HCT116 (cell line): ENCODE data around the gene LURAP1L. TPM values are rescaled to one million over a fixed set of nuclear protein-coding genes. Genes with fewer than 3 reads are reported as not detected.

Source experiments
- ATAC-seq: fragments of 200-7000 bp; cut with Tn5 transposase; 2 replicates; pipeline ENCODE4 v1.9.1; 2020; ENCODE audit warnings: mild to moderate bottlenecking, moderate library complexity
- BruUV-seq: library from RNA; stranded (reverse); fragments of 400-500 nt; replicated peaks from 2 replicates; lab custom pipeline; 2021; lab: Mats Ljungman, UMichigan
- CTCF ChIA-PET: fragments of 300-600 bp; sonication (Branson Sonifier 250); formaldehyde crosslinking; loops from one replicate; lab custom pipeline; 2021; ENCODE audit warnings: antibody characterized with exemption; lab: Charles Lee
- POLR2A ChIA-PET: fragments of 300-600, 350-600 bp; sonication (Branson Sonifier 250); formaldehyde crosslinking; loops from one replicate; lab custom pipeline; 2021; ENCODE audit warnings: antibody characterized with exemption; lab: Charles Lee
- RAD21 ChIA-PET, 2 experiments: fragments of 300-600 bp; sonication (Branson Sonifier 250); formaldehyde crosslinking; loops; one replicate each; lab custom pipeline; 2023; ENCODE audit warnings: low total read pairs in 2 of 2; ENCODE audit not compliant: uncharacterized antibody in 2 of 2, unreplicated experiment in 2 of 2, low non-redundant PET in 1 of 2; lab: Charles Lee
- DNase-seq: peaks from one replicate; pipeline ENCODE4 v3.0.0-alpha.2; 2010; ENCODE audit warnings: low read depth, low spot score
- H2AFZ ChIP-seq: fragments of 200-600 bp; shearing (Covaris generic), sonication (generic); 2 replicates; pipeline ENCODE4 v1.6.1; 2017; ENCODE audit warnings: low read depth, mixed run types, mixed read lengths, antibody characterized with exemption, low read length; ENCODE audit not compliant: poor library complexity, severe bottlenecking
- H3K27ac ChIP-seq: 2 replicates; pipeline ENCODE4 v1.5.1; 2012; ENCODE audit warnings: low read depth, low read length
- H3K27me3 ChIP-seq: fragments of 200-600 bp; sonication (generic); 2 replicates; pipeline ENCODE4 v1.6.1; 2016; ENCODE audit warnings: mixed run types, low read length, mixed read lengths; ENCODE audit not compliant: insufficient read depth
- H3K36me3 ChIP-seq, 2 experiments: fragments of 200-500 bp in 1 of 2; fragments of 200-600 bp in 1 of 2; sonication (Bioruptor generic) in 1 of 2; sonication (generic) in 1 of 2; 2 replicates each; pipeline versions ENCODE4 v1.5.1 to v1.6.1; 2014 to 2016; ENCODE audit warnings: low read length in 2 of 2, inconsistent platforms in 1 of 2, mixed read lengths in 1 of 2, mixed run types in 1 of 2; ENCODE audit not compliant: insufficient read depth in 2 of 2, control insufficient read depth in 1 of 2
- H3K4me1 ChIP-seq, 2 experiments: fragments of 200-600 bp in 1 of 2; sonication (generic) in 1 of 2; 2 replicates each; pipeline versions ENCODE4 v1.5.1 to v1.6.1; 2012 to 2017; ENCODE audit warnings: low read length in 2 of 2, inconsistent platforms in 1 of 2, mild to moderate bottlenecking in 1 of 2, mixed read lengths in 1 of 2, mixed run types in 1 of 2, moderate library complexity in 1 of 2; ENCODE audit not compliant: insufficient read depth in 2 of 2, control insufficient read depth in 1 of 2
- H3K4me2 ChIP-seq: fragments of 200-600 bp; sonication (generic); 2 replicates; pipeline ENCODE4 v1.6.1; 2017; ENCODE audit warnings: mixed run types, low read length, mixed read lengths
- H3K4me3 ChIP-seq, 2 experiments: fragments of 200-600 bp in 1 of 2; sonication (generic) in 1 of 2; replicated peaks in 1 of 2; 2 replicates each; pipeline ENCODE4 v1.5.1; 2011 to 2016; ENCODE audit warnings: low read length in 2 of 2, control low read depth in 1 of 2, low read depth in 1 of 2, mild to moderate bottlenecking in 1 of 2, mixed read lengths in 1 of 2, mixed run types in 1 of 2
- H3K79me2 ChIP-seq: fragments of 200-600 bp; sonication (generic); 2 replicates; pipeline ENCODE4 v1.6.1; 2017; ENCODE audit warnings: mild to moderate bottlenecking, mixed run types, low read length, moderate library complexity, mixed read lengths; ENCODE audit not compliant: insufficient read depth
- H3K9ac ChIP-seq: fragments of 200-600 bp; sonication (generic); 2 replicates; pipeline ENCODE4 v1.6.1; 2016; ENCODE audit warnings: low read length, mixed read lengths
- H3K9me2 ChIP-seq: fragments of 200-600 bp; sonication (generic), shearing (Covaris generic); 2 replicates; pipeline ENCODE4 v1.6.1; 2017; ENCODE audit warnings: mixed run types, mild to moderate bottlenecking, moderate library complexity; ENCODE audit not compliant: insufficient read depth
- H3K9me3 ChIP-seq, 2 experiments: fragments of 200-500 bp in 1 of 2; fragments of 200-600 bp in 1 of 2; sonication (Bioruptor generic) in 1 of 2; sonication (generic) in 1 of 2; 2 replicates each; pipeline ENCODE4 v1.6.1; 2014 to 2017; ENCODE audit warnings: low read length in 2 of 2, mixed read lengths in 2 of 2, inconsistent platforms in 1 of 2, low read depth in 1 of 2, mild to moderate bottlenecking in 1 of 2, mixed run types in 1 of 2, moderate library complexity in 1 of 2; ENCODE audit not compliant: control insufficient read depth in 1 of 2, insufficient read depth in 1 of 2
- H4K20me1 ChIP-seq: fragments of 200-600 bp; sonication (generic), shearing (Covaris generic); 2 replicates; pipeline ENCODE4 v1.6.1; 2017; ENCODE audit warnings: mixed run types, mild to moderate bottlenecking, moderate library complexity; ENCODE audit not compliant: insufficient read depth
- ATF3 ChIP-seq: IDR thresholded peaks from 2 replicates; pipeline ENCODE4 v1.6.1; 2012
- CBX3 ChIP-seq: IDR thresholded peaks from 2 replicates; pipeline ENCODE4 v1.6.1; 2012; ENCODE audit warnings: low read depth
- EGR1 ChIP-seq: IDR thresholded peaks from 2 replicates; pipeline ENCODE4 v1.6.1; 2012; ENCODE audit warnings: low read depth
- ELF1 ChIP-seq: IDR thresholded peaks from 2 replicates; pipeline ENCODE4 v1.6.1; 2012; ENCODE audit warnings: low read depth, borderline replicate concordance
- FOSL1 ChIP-seq: IDR thresholded peaks from 2 replicates; pipeline ENCODE4 v1.6.1; 2012; ENCODE audit warnings: low read depth
- JUND ChIP-seq: IDR thresholded peaks from 2 replicates; pipeline ENCODE4 v1.6.1; 2012
- POLR2AphosphoS5 ChIP-seq: IDR thresholded peaks from 2 replicates; pipeline ENCODE4 v1.6.1; 2011; ENCODE audit warnings: mild to moderate bottlenecking, low read depth, low read length, moderate library complexity
- RAD21 ChIP-seq: IDR thresholded peaks from 2 replicates; pipeline ENCODE4 v1.6.1; 2012; ENCODE audit warnings: low read depth, mild to moderate bottlenecking
- SP1 ChIP-seq: IDR thresholded peaks from 2 replicates; pipeline ENCODE4 v1.6.1; 2012; ENCODE audit warnings: low read depth
- SRF ChIP-seq: IDR thresholded peaks from 2 replicates; pipeline ENCODE4 v1.6.1; 2012; ENCODE audit warnings: low read depth
- ZBTB33 ChIP-seq: IDR thresholded peaks from 2 replicates; pipeline ENCODE4 v1.6.1; 2011; ENCODE audit warnings: mild to moderate bottlenecking, low read length, moderate library complexity; ENCODE audit not compliant: insufficient replicate concordance; ENCODE audit errors: extremely low read depth
- intact Hi-C: fragments of 100-400 bp; cut with micrococcal nuclease; formaldehyde crosslinking; loops from 2 replicates; pipeline ENCODE4 v1.10.0; 2022
- total RNA-seq: library from RNA; stranded (reverse); gene quantifications from one replicate; pipeline ENCODE4 v1.2.1, GENCODE V29; 2021; ENCODE audit not compliant: unreplicated experiment

The LURAP1L gene
- total RNA-seq, 1 experiment from 2014 or later: 13.3 TPM

DNA sequence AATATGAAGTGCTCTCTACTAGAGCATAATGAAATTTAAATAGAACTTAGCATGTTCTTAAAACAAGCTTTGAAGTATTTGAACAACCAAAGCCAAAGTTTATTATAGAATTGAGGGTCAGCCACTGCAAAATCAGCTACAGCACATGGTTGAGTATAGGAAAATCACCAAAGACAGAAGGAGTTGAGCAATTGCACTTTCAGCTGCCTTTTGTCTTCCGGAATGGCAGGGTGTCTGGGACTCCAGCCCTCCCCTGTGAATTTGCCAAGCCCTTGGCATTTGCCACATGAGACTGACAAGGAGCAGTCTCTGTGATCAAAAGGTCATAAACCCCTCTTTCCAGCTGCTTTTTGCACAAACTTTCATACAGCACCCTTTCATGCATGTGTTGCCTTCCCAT, 8.5 kb upstream of the LURAP1L start:
- H3K4me1 ChIP-seq: no peaks in the 10 kb centered on the region
- ATAC-seq: no peak
- H3K9ac ChIP-seq: no peak overlapping the region
- no peak overlapping the region for H3K27ac ChIP-seq
- ChIA-PET RAD21 (no interaction called here), CTCF (no interaction called here), POLR2A (no interaction called here)
- H3K79me2 ChIP-seq: no peaks in the 10 kb centered on the region
- DNase-seq: no peak
- TF ChIP-seq RAD21 (no peak), SP1 (no peak), ELF1 (no peak), POLR2AphosphoS5 (no peak), ZBTB33 (no peak), CBX3 (no peak), ATF3 (no peak), FOSL1 (no peak), EGR1 (no peak), JUND (no peak), SRF (no peak)
- no peak overlapping the region for H3K4me3 ChIP-seq
- intact Hi-C loops: no loop called here
- no peak overlapping the region for H2AFZ ChIP-seq
- no peaks in the 10 kb centered on the region for H3K9me2 ChIP-seq
- H3K27me3 ChIP-seq: no peaks in the 10 kb centered on the region
- no peaks in the 10 kb centered on the region for H3K9me3 ChIP-seq
- no TSS peak for BruUV-seq
- no peaks in the 10 kb centered on the region for H4K20me1 ChIP-seq
- H3K36me3 ChIP-seq: no peaks in the 10 kb centered on the region
- no peak overlapping the region for H3K4me2 ChIP-seq
